GM23248 (cell line): ENCODE measurements around the gene REV3L. TPM values are rescaled to one million over a fixed set of nuclear protein-coding genes. Genes with fewer than 3 reads are reported as not detected.

Experiments used
- DNase-seq: peaks from one replicate; pipeline ENCODE4 v3.0.0-alpha.2; 2015
- H2AFZ ChIP-seq: fragments of 200-600 bp; sonication (generic); 2 replicates; pipeline ENCODE4 v1.6.1; 2016; ENCODE audit warnings: antibody characterized with exemption
- H3F3A ChIP-seq: fragments of 200-600 bp; sonication (generic); 2 replicates; pipeline ENCODE4 v1.6.1; 2016; ENCODE audit warnings: mild to moderate bottlenecking, antibody characterized with exemption, mixed run types; ENCODE audit not compliant: insufficient read depth
- H3K27ac ChIP-seq: fragments of 200-600 bp; sonication (generic); 2 replicates; pipeline ENCODE4 v1.5.1; 2016; ENCODE audit warnings: mild to moderate bottlenecking
- H3K27me3 ChIP-seq: fragments of 200-600 bp; sonication (generic); replicated peaks from 2 replicates; pipeline ENCODE4 v1.6.1; 2016; ENCODE audit warnings: mild to moderate bottlenecking; ENCODE audit not compliant: insufficient read depth
- H3K36me3 ChIP-seq: fragments of 200-600 bp; sonication (generic); 2 replicates; pipeline ENCODE4 v1.6.1; 2016; ENCODE audit warnings: low read depth, mild to moderate bottlenecking
- H3K4me1 ChIP-seq: fragments of 200-600 bp; sonication (generic); 2 replicates; pipeline ENCODE4 v1.6.1; 2016; ENCODE audit warnings: mild to moderate bottlenecking; ENCODE audit not compliant: insufficient read depth
- H3K4me2 ChIP-seq: fragments of 200-600 bp; sonication (generic); one replicate; pipeline ENCODE4 v1.6.1; 2016; ENCODE audit warnings: mild to moderate bottlenecking; ENCODE audit not compliant: unreplicated experiment
- H3K4me3 ChIP-seq: fragments of 200-600 bp; sonication (generic); 2 replicates; pipeline ENCODE4 v1.5.1; 2016; ENCODE audit warnings: mild to moderate bottlenecking
- H3K79me2 ChIP-seq: fragments of 200-600 bp; sonication (generic); 2 replicates; pipeline ENCODE4 v1.6.1; 2016; ENCODE audit warnings: mild to moderate bottlenecking; ENCODE audit not compliant: insufficient read depth
- H3K9ac ChIP-seq: fragments of 200-600 bp; sonication (generic); 2 replicates; pipeline ENCODE4 v1.6.1; 2016; ENCODE audit warnings: mild to moderate bottlenecking
- H3K9me2 ChIP-seq: fragments of 200-600 bp; sonication (generic); 2 replicates; pipeline ENCODE4 v1.6.1; 2016; ENCODE audit warnings: mixed run types, mild to moderate bottlenecking, moderate library complexity; ENCODE audit not compliant: insufficient read depth
- H3K9me3 ChIP-seq: fragments of 200-600 bp; sonication (generic); one replicate; pipeline ENCODE4 v1.6.1; 2017; ENCODE audit warnings: low read depth
- H4K20me1 ChIP-seq: fragments of 200-600 bp; sonication (generic); 2 replicates; pipeline ENCODE4 v1.6.0; 2016; ENCODE audit not compliant: insufficient read depth
- EZH2 ChIP-seq: fragments of 200-600 bp; sonication (generic); IDR thresholded peaks from 2 replicates; pipeline ENCODE4 v1.6.1; 2018; ENCODE audit warnings: antibody characterized with exemption, mild to moderate bottlenecking; ENCODE audit not compliant: insufficient read depth, poor library complexity, severe bottlenecking
- EZH2phosphoT487 ChIP-seq: fragments of 200-600 bp; sonication (generic); IDR thresholded peaks from 2 replicates; pipeline ENCODE4 v1.6.1; 2018; ENCODE audit warnings: antibody characterized with exemption, moderate library complexity, mild to moderate bottlenecking, low read depth; ENCODE audit not compliant: insufficient read depth
- WGBS, 2 experiments: methylation state at CpG; one replicate each; pipeline ENCODE4 v1.1.6; 2015 to 2017; ENCODE audit warnings: low lambda C conversion rate in 2 of 2, low coverage in 1 of 2; ENCODE audit errors: missing lambda C conversion rate in 2 of 2; 5-methylcytosine and 5-hydroxymethylcytosine counted together
- in situ Hi-C: fragments of 300-500 bp; cut with MboI; formaldehyde crosslinking; loops from 2 replicates; pipeline ENCODE4 v1.15.0; 2020
- polyA plus RNA-seq: library from polyadenylated mRNA; unstranded; fragments of >200 nt; fragmentation: Nextera tagmentation; extraction: Ambion mirVana; gene quantifications from 2 replicates; pipeline ENCODE4 v1.2.1, GENCODE V29; 2016
- total RNA-seq: library from RNA; depleted of rRNA; stranded (reverse); fragments of >200 nt; shearing (Covaris generic); gene quantifications from 2 replicates; pipeline ENCODE4 v1.2.3, GENCODE V29; 2014

Gene REV3L
- total and polyA plus RNA-seq, 2 experiments from 2014 or later, result 25.0 to 25.1 TPM

- Histone ChIP-seq H3K27ac (0 out of 2 replicates have a peak overlapping the region, but pooled peaks have one; percentile 2), H2AFZ (no peak overlapping the region), H4K20me1 (no peaks in the 10 kb centered on the region), H3K27me3 (no peaks in the 10 kb centered on the region), H3K36me3 (peaks cover 49% of the 10 kb centered on the region), H3K4me2 (no peak overlapping the region), H3K4me3 (no peak overlapping the region), H3F3A (0 out of 2 replicates have a peak, but pooled peaks cover 9% of the 10 kb centered on the region), H3K79me2 (peaks cover 9% of the 10 kb centered on the region; the same call in 1 of the 2 replicates), H3K9me3 (no peaks in the 10 kb centered on the region), H3K9me2 (no peaks in the 10 kb centered on the region), H3K9ac (no peak overlapping the region), H3K4me1 (peaks cover 7% of the 10 kb centered on the region; the same call in 1 of the 2 replicates)
- TF ChIP-seq EZH2, result no peak
- no peak for TF ChIP-seq EZH2phosphoT487
- in situ Hi-C loops, result no loop called here
- 32 to 40% methylated on average over 9 of the region's 9 CpGs for whole genome bisulfite sequencing, 2 experiments
- DNase-seq, result no peak
Observed at GRCh38 chr6:111367393-111368088, 115.5 kb downstream of the REV3L start.

GRCh38 chr6:111361648-111362047 lies 121.4 kb downstream of the REV3L start:
- Histone ChIP-seq H3F3A (peaks cover 14% of the 10 kb centered on the region; the same call in 1 of the 2 replicates), H3K9ac (peak overlapping the region; percentile 3; the same call in 1 of the 2 replicates), H3K36me3 (peaks cover 39% of the 10 kb centered on the region; the same call in 1 of the 2 replicates), H2AFZ (no peak overlapping the region), H3K79me2 (peaks cover under 1% of the 10 kb centered on the region; the same call in 1 of the 2 replicates), H4K20me1 (no peaks in the 10 kb centered on the region), H3K9me2 (no peaks in the 10 kb centered on the region), H3K27me3 (no peaks in the 10 kb centered on the region), H3K27ac (no peak overlapping the region; the same call in 1 of the 2 replicates), H3K4me3 (no peak overlapping the region), H3K9me3 (no peaks in the 10 kb centered on the region), H3K4me1 (peaks cover 5% of the 10 kb centered on the region; the same call in 1 of the 2 replicates), H3K4me2 (no peak overlapping the region)
- TF ChIP-seq EZH2, result no peak
- TF ChIP-seq EZH2phosphoT487, result no peak
- WGBS, 2 experiments, result 29 to 35% methylated on average over 5 of the region's 5 CpGs
- DNase-seq, result peak; percentile 79
- in situ Hi-C loops, result no loop called here

GRCh38 chr6:111358454-111358853 lies 124.6 kb downstream of the REV3L start:
- no peak overlapping the region for H3K4me2 ChIP-seq
- no peaks in the 10 kb centered on the region for H3K9me3 ChIP-seq
- no peak overlapping the region for H3K27ac ChIP-seq
- H2AFZ ChIP-seq, result no peak overlapping the region
- no peaks in the 10 kb centered on the region for H3K79me2 ChIP-seq
- peaks cover 47% of the 10 kb centered on the region for H3K36me3 ChIP-seq
- 90 to 93% methylated on average over 1 of the region's 1 CpG for WGBS, 2 experiments
- no peaks in the 10 kb centered on the region for H3K9me2 ChIP-seq
- peak; percentile 5 for DNase-seq
- H3K27me3 ChIP-seq, result no peaks in the 10 kb centered on the region
- in situ Hi-C loops, result no loop called here
- TF ChIP-seq EZH2 (no peak), EZH2phosphoT487 (no peak)
- H3K4me3 ChIP-seq, result no peak overlapping the region
- no peaks in the 10 kb centered on the region for H4K20me1 ChIP-seq
- no peak overlapping the region for H3K9ac ChIP-seq
- H3F3A ChIP-seq, result peaks cover 7% of the 10 kb centered on the region; the same call in 1 of the 2 replicates
- H3K4me1 ChIP-seq, result peaks cover 5% of the 10 kb centered on the region; the same call in 1 of the 2 replicates

- Histone ChIP-seq H2AFZ (no peak overlapping the region), H3K27me3 (no peaks in the 10 kb centered on the region), H3K27ac (no peak overlapping the region), H3K9me3 (no peaks in the 10 kb centered on the region), H3K79me2 (no peaks in the 10 kb centered on the region), H3K9ac (no peak overlapping the region), H3K4me2 (no peak overlapping the region), H3K4me1 (peaks cover 5% of the 10 kb centered on the region; the same call in 1 of the 2 replicates), H3K36me3 (peaks cover 55% of the 10 kb centered on the region), H3K4me3 (no peak overlapping the region), H3K9me2 (no peaks in the 10 kb centered on the region), H4K20me1 (no peaks in the 10 kb centered on the region), H3F3A (peaks cover 9% of the 10 kb centered on the region; the same call in 1 of the 2 replicates)
- in situ Hi-C loops, result no loop called here
- TF ChIP-seq EZH2phosphoT487 (no peak), EZH2 (no peak)
- DNase-seq, result no peak
Observed at GRCh38 chr6:111357705-111358104, 125.3 kb downstream of the REV3L start.
